ENCODE data around the gene LAD1.

The LAD1 gene

GRCh38 chr1:201426479-201427310 is 27.6 kb upstream of the LAD1 start:
- Histone ChIP-seq H3K79me2 (ENCODE audit: insufficient read depth, low read length) (no peaks in the 10 kb centered on the region), H3K9ac (ENCODE audit: low read depth, low read length, poor library complexity, severe bottlenecking) (no peak overlapping the region), H3K9me3 (ENCODE audit: insufficient read depth, low read depth, low read length) (no peaks in the 10 kb centered on the region), H2AFZ (ENCODE audit: low read length) (no peak overlapping the region), H3K9me2 (replicated peaks; ENCODE audit: low read depth, low read length) (no peaks in the 10 kb centered on the region), H3K27me3 (ENCODE audit: insufficient read depth, low read length, poor library complexity, severe bottlenecking) (no peaks in the 10 kb centered on the region), H3K4me1 (ENCODE audit: insufficient read depth, low read length, poor library complexity, severe bottlenecking) (no peaks in the 10 kb centered on the region), H3K4me3 (ENCODE audit: low read length, poor library complexity, severe bottlenecking) (no peak overlapping the region), H3K36me3 (ENCODE audit: insufficient read depth, low read length) (no peaks in the 10 kb centered on the region), H3F3A (ENCODE audit: low read depth) (no peaks in the 10 kb centered on the region), H4K20me1 (ENCODE audit: insufficient read depth, low read length, poor library complexity, severe bottlenecking) (no peaks in the 10 kb centered on the region), H3K4me2 (ENCODE audit: low read depth, low read length, poor library complexity, severe bottlenecking) (no peak overlapping the region)
- TF ChIP-seq EZH2phosphoT487 (IDR thresholded peaks at IDR 0.05; ENCODE audit: borderline replicate concordance) (no peak), CTCF (conservative IDR thresholded peaks at IDR 0.05; ENCODE audit: low read length) (no peak)

GRCh38 chr1:201424146-201424545 is 25.0 kb upstream of the LAD1 start:
- Histone ChIP-seq H2AFZ (ENCODE audit: low read length) (no peak overlapping the region), H3K79me2 (ENCODE audit: insufficient read depth, low read length) (no peaks in the 10 kb centered on the region), H3K36me3 (ENCODE audit: insufficient read depth, low read length) (no peaks in the 10 kb centered on the region), H3K4me2 (ENCODE audit: low read depth, low read length, poor library complexity, severe bottlenecking) (no peak overlapping the region), H4K20me1 (ENCODE audit: insufficient read depth, low read length, poor library complexity, severe bottlenecking) (no peaks in the 10 kb centered on the region), H3F3A (ENCODE audit: low read depth) (no peaks in the 10 kb centered on the region), H3K4me3 (ENCODE audit: low read length, poor library complexity, severe bottlenecking) (no peak overlapping the region), H3K9ac (ENCODE audit: low read depth, low read length, poor library complexity, severe bottlenecking) (no peak overlapping the region), H3K27me3 (ENCODE audit: insufficient read depth, low read length, poor library complexity, severe bottlenecking) (no peaks in the 10 kb centered on the region), H3K4me1 (ENCODE audit: insufficient read depth, low read length, poor library complexity, severe bottlenecking) (no peaks in the 10 kb centered on the region), H3K9me3 (ENCODE audit: insufficient read depth, low read depth, low read length) (no peaks in the 10 kb centered on the region), H3K9me2 (replicated peaks; ENCODE audit: low read depth, low read length) (no peaks in the 10 kb centered on the region)
- TF ChIP-seq EZH2phosphoT487 (IDR thresholded peaks at IDR 0.05; ENCODE audit: borderline replicate concordance) (no peak), CTCF (conservative IDR thresholded peaks at IDR 0.05; ENCODE audit: low read length) (no peak)

- H3F3A ChIP-seq (ENCODE audit: low read depth): no peaks in the 10 kb centered on the region
- no peaks in the 10 kb centered on the region for H4K20me1 ChIP-seq (ENCODE audit: insufficient read depth, low read length, poor library complexity, severe bottlenecking)
- H3K9me2 ChIP-seq (replicated peaks; ENCODE audit: low read depth, low read length): no peaks in the 10 kb centered on the region
- no peaks in the 10 kb centered on the region for H3K27me3 ChIP-seq (ENCODE audit: insufficient read depth, low read length, poor library complexity, severe bottlenecking)
- no peak overlapping the region for H2AFZ ChIP-seq (ENCODE audit: low read length)
- TF ChIP-seq CTCF (conservative IDR thresholded peaks at IDR 0.05; ENCODE audit: low read length): no peak
- H3K79me2 ChIP-seq (ENCODE audit: insufficient read depth, low read length): no peaks in the 10 kb centered on the region
- no peak overlapping the region for H3K9ac ChIP-seq (ENCODE audit: low read depth, low read length, poor library complexity, severe bottlenecking)
- no peaks in the 10 kb centered on the region for H3K36me3 ChIP-seq (ENCODE audit: insufficient read depth, low read length)
- H3K4me1 ChIP-seq (ENCODE audit: insufficient read depth, low read length, poor library complexity, severe bottlenecking): no peaks in the 10 kb centered on the region
- no peak overlapping the region for H3K4me3 ChIP-seq (ENCODE audit: low read length, poor library complexity, severe bottlenecking)
- no peak overlapping the region for H3K4me2 ChIP-seq (ENCODE audit: low read depth, low read length, poor library complexity, severe bottlenecking)
- no peaks in the 10 kb centered on the region for H3K9me3 ChIP-seq (ENCODE audit: insufficient read depth, low read depth, low read length)
These were observed 24.5 kb upstream of the LAD1 start for GRCh38 chr1:201423655-201424054.
